ENCODE results near the gene SMIM1.

Gene SMIM1

GRCh38 chr1:3822421-3822820 is 49.9 kb downstream of the SMIM1 start:
- no peak for DNase-seq (ENCODE audit: low read depth)

- DNase-seq (ENCODE audit: low read depth), result no peak
These were observed 52.1 kb downstream of the SMIM1 start for GRCh38 chr1:3824650-3825049.

- no peak for DNase-seq (ENCODE audit: low read depth)
These were observed 52.8 kb downstream of the SMIM1 start for GRCh38 chr1:3825356-3825755.

All from activated T-helper 1 cell treated with Interleukin-2 at 50 U/mL for 16 hours (primary cell).